Fibroblast of mammary gland (primary cell): ENCODE results near the gene SERPINA7.
"Not testable (repeated sequence)": the region's sequence is repeated elsewhere in the genome, so short reads cannot be mapped to it uniquely, and the experiment has no call there.

Source experiments
- DNase-seq: peaks from one replicate; pipeline ENCODE4 v3.0.0-alpha.2; 2010; ENCODE audit warnings: low read depth
- H3K4me3 ChIP-seq: 2 replicates; pipeline ENCODE4 v1.5.1; 2011; ENCODE audit warnings: low read depth, mild to moderate bottlenecking, low read length, moderate library complexity; ENCODE audit not compliant: control insufficient read depth
- CTCF ChIP-seq: conservative IDR thresholded peaks from 2 replicates; pipeline ENCODE4 v1.5.1; 2011; ENCODE audit warnings: low read depth, low read length, inconsistent platforms; ENCODE audit not compliant: control insufficient read depth, insufficient read depth

The SERPINA7 gene

GRCh38 chrX:106005684-106006083, 32.8 kb downstream of the SERPINA7 start:
- no peak for DNase-seq
- no peak for TF ChIP-seq CTCF
- no peak overlapping the region for H3K4me3 ChIP-seq

GRCh38 chrX:106000609-106001008, 37.9 kb downstream of the SERPINA7 start:
- not testable (repeated sequence) for H3K4me3 ChIP-seq, DNase-seq

- TF ChIP-seq CTCF: no peak
- H3K4me3 ChIP-seq: no peak overlapping the region
- DNase-seq: no peak
Observed at GRCh38 chrX:106000203-106000602, 38.3 kb downstream of the SERPINA7 start.

- TF ChIP-seq CTCF: no peak
- no peak overlapping the region for H3K4me3 ChIP-seq
- DNase-seq: no peak
Observed at GRCh38 chrX:105999294-105999693, 39.2 kb downstream of the SERPINA7 start.

- H3K4me3 ChIP-seq, DNase-seq: not testable (repeated sequence)
Observed at GRCh38 chrX:105988487-105988886, 50.0 kb downstream of the SERPINA7 start.
